ENCODE measurements around the gene MORN1.
A peak's percentile ranks its signal among the peaks of the same experiment; 100 is the strongest.

The MORN1 gene

GRCh38 chr1:2303016-2303775 lies 88.2 kb downstream of the MORN1 start:
- no peak overlapping the region for H3K4me2 ChIP-seq (ENCODE audit: low read length)
- TF ChIP-seq EZH2phosphoT487 (IDR thresholded peaks at IDR 0.05; ENCODE audit: low read depth): no peak
- TF ChIP-seq CTCF (IDR thresholded peaks at IDR 0.05; ENCODE audit: low read depth, low read length): no peak
- no peaks in the 10 kb centered on the region for H3K9me3 ChIP-seq (ENCODE audit: insufficient read depth, low read length)
- peaks cover 23% of the 10 kb centered on the region for H4K20me1 ChIP-seq (ENCODE audit: insufficient read depth, low read length)
- no peak overlapping the region for H3K9ac ChIP-seq (ENCODE audit: low read length)
- no peak overlapping the region for H3K27ac ChIP-seq (ENCODE audit: low read length)
- H3K79me2 ChIP-seq (ENCODE audit: low read length): peaks cover 41% of the 10 kb centered on the region
- H3K4me1 ChIP-seq (ENCODE audit: low read length): peaks cover 28% of the 10 kb centered on the region
- H3K27me3 ChIP-seq (ENCODE audit: low read depth, low read length): no peaks in the 10 kb centered on the region
- H3K4me3 ChIP-seq (ENCODE audit: low read length): no peak overlapping the region
- H3K36me3 ChIP-seq (replicated peaks; ENCODE audit: low read depth, low read length): peaks cover 4% of the 10 kb centered on the region
- no peak overlapping the region for H2AFZ ChIP-seq (ENCODE audit: low read depth, low read length)

- Histone ChIP-seq H3K4me2 (ENCODE audit: low read length) (no peak overlapping the region), H3K79me2 (ENCODE audit: low read length) (peaks cover 48% of the 10 kb centered on the region), H3K9ac (ENCODE audit: low read length) (no peak overlapping the region), H3K27me3 (ENCODE audit: low read depth, low read length) (no peaks in the 10 kb centered on the region), H4K20me1 (ENCODE audit: insufficient read depth, low read length) (peaks cover 31% of the 10 kb centered on the region), H3K4me3 (ENCODE audit: low read length) (no peak overlapping the region), H3K36me3 (replicated peaks; ENCODE audit: low read depth, low read length) (peaks cover 2% of the 10 kb centered on the region), H3K9me3 (ENCODE audit: insufficient read depth, low read length) (no peaks in the 10 kb centered on the region), H2AFZ (ENCODE audit: low read depth, low read length) (no peak overlapping the region), H3K4me1 (ENCODE audit: low read length) (peaks cover 28% of the 10 kb centered on the region), H3K27ac (ENCODE audit: low read length) (no peak overlapping the region)
- no peak for TF ChIP-seq CTCF (IDR thresholded peaks at IDR 0.05; ENCODE audit: low read depth, low read length)
- TF ChIP-seq EZH2phosphoT487 (IDR thresholded peaks at IDR 0.05; ENCODE audit: low read depth): no peak
Measured at GRCh38 chr1:2302292-2302925, 88.9 kb downstream of the MORN1 start.

GRCh38 chr1:2301607-2302291 lies 89.6 kb downstream of the MORN1 start:
- H3K36me3 ChIP-seq (replicated peaks; ENCODE audit: low read depth, low read length): no peaks in the 10 kb centered on the region
- peaks cover 28% of the 10 kb centered on the region for H3K4me1 ChIP-seq (ENCODE audit: low read length)
- H3K4me3 ChIP-seq (ENCODE audit: low read length): peak overlapping the region; percentile 85
- peaks cover 37% of the 10 kb centered on the region for H4K20me1 ChIP-seq (ENCODE audit: insufficient read depth, low read length)
- peaks cover 53% of the 10 kb centered on the region for H3K79me2 ChIP-seq (ENCODE audit: low read length)
- peak overlapping the region; percentile 93 for H3K27ac ChIP-seq (ENCODE audit: low read length)
- H3K9ac ChIP-seq (ENCODE audit: low read length): peak overlapping the region; percentile 91
- TF ChIP-seq CTCF (IDR thresholded peaks at IDR 0.05; ENCODE audit: low read depth, low read length) (no peak), EZH2phosphoT487 (IDR thresholded peaks at IDR 0.05; ENCODE audit: low read depth) (no peak)
- H3K4me2 ChIP-seq (ENCODE audit: low read length): peak overlapping the region; percentile 97
- no peaks in the 10 kb centered on the region for H3K9me3 ChIP-seq (ENCODE audit: insufficient read depth, low read length)
- H2AFZ ChIP-seq (ENCODE audit: low read depth, low read length): no peak overlapping the region
- H3K27me3 ChIP-seq (ENCODE audit: low read depth, low read length): no peaks in the 10 kb centered on the region

All from OCI-LY3 (cell line).